Measurements from ENCODE around the gene SHMT1.
"Not testable (repeated sequence)": the region's sequence is repeated elsewhere in the genome, so short reads cannot be mapped to it uniquely, and the experiment has no call there.

Gene SHMT1

DNA sequence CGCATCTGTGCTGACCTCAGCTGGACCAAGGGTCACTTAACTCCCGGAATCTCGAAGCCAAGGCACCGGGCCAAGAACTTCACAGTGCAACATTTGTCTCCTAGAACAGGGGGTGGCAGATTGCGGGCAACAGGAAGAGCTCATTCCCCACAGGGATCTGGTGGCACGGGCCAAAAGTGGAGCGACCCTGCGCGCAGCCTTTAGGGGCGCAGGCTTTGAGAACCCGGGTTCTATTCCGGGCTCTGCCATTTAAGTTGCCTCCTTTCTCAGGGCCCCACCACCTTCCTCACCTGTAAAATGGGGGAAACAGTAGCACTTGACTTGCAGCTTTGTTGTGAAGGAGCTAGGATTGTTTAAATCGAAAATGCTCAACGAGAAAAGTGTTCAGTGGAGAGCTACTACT, 651 bp downstream of the SHMT1 start:
- no peaks in the 10 kb centered on the region for H3K27me3 Mint-ChIP-seq
- peak; percentile 43 for DNase-seq
- H3K4me1 Mint-ChIP-seq (ENCODE audit: low read depth) = peaks cover 17% of the 10 kb centered on the region
- peaks cover 25% of the 10 kb centered on the region for H3K36me3 Mint-ChIP-seq (ENCODE audit: low read depth)
- peak overlapping the region; percentile 67 for H3K27ac Mint-ChIP-seq
- peak overlapping the region; percentile 87 for H3K4me3 Mint-ChIP-seq
- H3K9me3 Mint-ChIP-seq = no peaks in the 10 kb centered on the region

DNA sequence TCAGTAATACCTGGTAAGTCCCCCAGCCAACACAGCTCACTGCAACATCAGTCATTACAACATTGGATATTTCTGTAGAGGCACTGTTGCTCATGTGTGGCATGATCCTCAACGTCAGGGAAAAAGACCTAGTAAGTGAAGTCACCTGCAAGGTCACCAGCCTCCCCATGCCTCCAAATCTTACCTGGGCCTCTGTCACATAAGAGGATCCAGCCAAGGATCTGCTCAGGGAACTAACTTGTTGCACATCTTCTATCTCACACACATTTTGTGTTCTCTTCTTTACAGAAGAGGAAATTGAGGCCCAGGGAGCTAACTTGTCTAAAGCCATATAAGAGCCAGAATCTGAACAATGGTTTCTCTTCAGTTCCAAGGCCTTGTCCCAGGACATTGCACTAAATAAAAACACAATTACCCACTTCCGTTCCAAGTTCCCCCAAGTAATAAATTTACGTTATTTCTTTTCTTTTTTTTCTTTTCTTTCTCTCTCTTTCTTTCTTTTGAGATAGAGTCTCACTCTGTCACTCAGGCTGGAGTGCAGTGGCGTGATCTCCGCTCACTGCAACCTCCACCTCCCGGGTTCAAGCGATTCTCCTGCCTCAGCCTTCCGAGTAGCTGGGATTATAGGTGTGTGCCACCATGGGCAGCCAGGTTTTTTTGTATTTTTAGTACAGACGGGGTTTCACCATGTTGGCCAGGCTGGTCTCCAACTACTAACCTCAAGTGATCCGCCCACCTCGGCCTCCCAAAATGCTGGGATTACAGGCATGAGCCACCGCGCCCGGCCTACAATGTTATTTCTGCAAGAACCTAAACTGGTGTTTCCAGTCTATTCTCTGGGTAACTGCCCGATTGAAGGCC, 1.3 kb downstream of the SHMT1 start:
- H3K9me3 Mint-ChIP-seq = no peaks in the 10 kb centered on the region
- H3K4me1 Mint-ChIP-seq (ENCODE audit: low read depth) = peaks cover 17% of the 10 kb centered on the region
- H3K27ac Mint-ChIP-seq = peak overlapping the region; percentile 67

DNA sequence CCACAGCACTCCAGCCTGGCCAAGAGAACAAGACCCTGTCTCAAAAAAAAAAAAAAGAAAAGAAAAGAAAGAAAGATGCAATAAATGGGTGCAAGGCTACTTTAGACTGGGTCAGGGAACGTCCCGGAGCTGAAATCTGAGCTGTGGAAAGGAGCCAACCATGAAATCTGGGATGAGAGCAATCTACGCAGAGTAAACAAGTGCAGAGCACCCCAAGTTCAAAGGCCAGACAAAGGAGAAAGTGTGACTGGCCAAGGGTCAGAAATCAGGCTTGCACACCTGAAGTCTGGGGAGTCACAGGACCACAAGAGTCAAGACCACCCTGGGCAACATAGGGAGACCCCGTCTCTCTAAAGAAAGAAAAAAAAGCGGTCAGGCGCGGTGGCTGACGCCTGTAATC, 2.8 kb downstream of the SHMT1 start:
- Mint-ChIP-seq H3K9me3 (no peaks in the 10 kb centered on the region), H3K4me3 (no peak overlapping the region), H3K27ac (no peak overlapping the region), H3K27me3 (no peaks in the 10 kb centered on the region), H3K36me3 (ENCODE audit: low read depth) (peaks cover 35% of the 10 kb centered on the region), H3K4me1 (ENCODE audit: low read depth) (peaks cover 17% of the 10 kb centered on the region)
- DNase-seq = no peak

More for the DNA sequence above, 1.3 kb downstream of the SHMT1 start:
- no peak for DNase-seq
- Mint-ChIP-seq H3K4me3 (peak overlapping the region; percentile 87), H3K27me3 (no peaks in the 10 kb centered on the region), H3K36me3 (ENCODE audit: low read depth) (peaks cover 27% of the 10 kb centered on the region)

- Mint-ChIP-seq H3K4me3 (no peak overlapping the region), H3K27me3 (no peaks in the 10 kb centered on the region), H3K36me3 (ENCODE audit: low read depth) (peaks cover 59% of the 10 kb centered on the region), H3K27ac (no peak overlapping the region), H3K4me1 (ENCODE audit: low read depth) (peaks cover 3% of the 10 kb centered on the region), H3K9me3 (no peaks in the 10 kb centered on the region)
- no peak for DNase-seq
These were observed 6.7 kb downstream of the SHMT1 start for GRCh38 chr17:18356624-18357023.

GRCh38 chr17:18353541-18353940, 9.8 kb downstream of the SHMT1 start:
- Mint-ChIP-seq H3K36me3 (ENCODE audit: low read depth) (peaks cover 60% of the 10 kb centered on the region), H3K27me3 (no peaks in the 10 kb centered on the region), H3K9me3 (no peaks in the 10 kb centered on the region), H3K4me3 (no peak overlapping the region), H3K4me1 (ENCODE audit: low read depth) (no peaks in the 10 kb centered on the region), H3K27ac (no peak overlapping the region)
- no peak for DNase-seq

DNA sequence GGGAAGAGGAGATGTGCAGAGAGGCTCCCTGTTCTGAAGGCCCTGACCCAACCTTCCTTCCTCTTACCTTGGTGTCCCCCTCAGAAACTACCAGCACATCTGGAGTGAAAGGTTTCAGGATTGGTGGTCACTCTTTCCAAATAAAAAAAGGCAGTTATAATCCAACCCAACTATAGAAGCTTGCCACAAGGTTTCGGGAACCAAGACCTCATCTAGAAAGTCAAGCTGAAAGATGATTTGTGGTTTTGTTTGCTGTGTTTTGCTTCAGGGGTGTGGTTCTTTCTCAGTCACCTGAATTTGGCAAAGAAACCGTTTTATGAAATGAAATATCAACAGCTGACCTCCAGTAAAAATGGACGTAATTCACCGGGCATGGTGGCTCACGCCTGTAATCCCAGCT, 19.3 kb downstream of the SHMT1 start:
- H3K4me3 Mint-ChIP-seq = no peak overlapping the region
- no peak overlapping the region for H3K27ac Mint-ChIP-seq
- no peaks in the 10 kb centered on the region for H3K9me3 Mint-ChIP-seq
- no peaks in the 10 kb centered on the region for H3K4me1 Mint-ChIP-seq (ENCODE audit: low read depth)
- H3K36me3 Mint-ChIP-seq (ENCODE audit: low read depth) = peaks cover 92% of the 10 kb centered on the region
- H3K27me3 Mint-ChIP-seq = no peaks in the 10 kb centered on the region
- no peak for DNase-seq

DNA sequence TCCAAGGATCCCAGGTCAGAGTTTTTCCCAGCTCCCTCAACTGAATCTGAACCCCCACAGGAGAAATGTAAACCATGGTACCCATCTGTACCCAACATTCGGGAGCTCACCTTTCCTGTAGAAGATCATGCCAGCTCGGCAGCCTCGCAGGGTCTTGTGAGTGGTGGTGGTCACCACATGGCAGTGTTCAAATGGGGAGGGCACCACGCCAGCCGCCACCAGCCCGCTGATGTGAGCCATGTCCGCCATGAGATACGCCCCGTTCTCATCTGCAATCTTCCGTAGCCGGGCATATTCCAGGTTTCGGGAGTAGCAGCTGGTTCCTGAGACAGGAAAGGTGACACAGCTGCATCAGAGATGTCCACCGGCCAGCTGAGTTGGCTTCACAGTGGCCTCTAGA, 23.4 kb downstream of the SHMT1 start:
- DNase-seq = no peak
- Mint-ChIP-seq H3K27me3 (no peaks in the 10 kb centered on the region), H3K4me1 (ENCODE audit: low read depth) (no peaks in the 10 kb centered on the region), H3K36me3 (ENCODE audit: low read depth) (peaks cover 85% of the 10 kb centered on the region), H3K9me3 (no peaks in the 10 kb centered on the region), H3K27ac (no peak overlapping the region), H3K4me3 (no peak overlapping the region)

GRCh38 chr17:18338158-18338557, 25.2 kb downstream of the SHMT1 start:
- DNase-seq; H3K27me3 Mint-ChIP-seq; H3K4me1 Mint-ChIP-seq (ENCODE audit: low read depth); H3K27ac Mint-ChIP-seq; H3K9me3 Mint-ChIP-seq; H3K4me3 Mint-ChIP-seq: not testable (repeated sequence)
- peaks cover 82% of the 10 kb centered on the region for H3K36me3 Mint-ChIP-seq (ENCODE audit: low read depth)

DNA sequence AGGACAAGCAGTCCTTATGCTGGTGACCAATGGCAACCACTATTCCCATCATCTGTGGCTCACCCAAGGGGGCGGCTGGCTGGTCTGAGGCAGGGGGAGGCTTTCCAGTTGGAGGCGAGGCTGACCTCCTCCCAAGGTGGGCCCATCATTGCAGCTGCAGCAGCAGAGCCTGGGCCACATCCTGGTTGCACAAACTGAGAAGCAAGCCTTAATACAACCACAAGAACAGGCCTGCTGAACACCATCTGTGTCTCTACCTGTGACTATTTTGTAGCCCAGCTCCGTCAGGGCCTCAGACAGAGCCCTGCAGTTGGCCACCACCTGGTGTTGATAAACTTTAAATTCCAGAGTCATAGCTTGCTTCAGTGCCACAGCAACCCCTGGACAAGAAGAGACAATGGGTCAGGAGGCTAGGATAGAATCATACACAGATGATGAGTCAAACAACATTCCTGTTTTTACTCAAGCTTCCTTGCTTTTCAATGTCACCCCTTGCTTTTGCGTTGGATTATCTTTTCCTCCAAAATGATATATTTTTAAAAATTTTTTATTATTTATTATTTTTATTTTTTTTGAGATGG, 30.4 kb downstream of the SHMT1 start:
- Mint-ChIP-seq H3K9me3 (no peaks in the 10 kb centered on the region), H3K4me1 (ENCODE audit: low read depth) (peaks cover 19% of the 10 kb centered on the region), H3K36me3 (ENCODE audit: low read depth) (peaks cover 90% of the 10 kb centered on the region), H3K27ac (peak overlapping the region; percentile 33), H3K4me3 (no peak overlapping the region), H3K27me3 (no peaks in the 10 kb centered on the region)
- DNase-seq = no peak

- Mint-ChIP-seq H3K4me3 (no peak overlapping the region), H3K9me3 (no peaks in the 10 kb centered on the region), H3K27me3 (no peaks in the 10 kb centered on the region), H3K27ac (peak overlapping the region; percentile 58), H3K36me3 (ENCODE audit: low read depth) (peaks cover 91% of the 10 kb centered on the region), H3K4me1 (ENCODE audit: low read depth) (peaks cover 19% of the 10 kb centered on the region)
- DNase-seq = no peak
These were observed 31.5 kb downstream of the SHMT1 start for GRCh38 chr17:18331879-18332278.

DNA sequence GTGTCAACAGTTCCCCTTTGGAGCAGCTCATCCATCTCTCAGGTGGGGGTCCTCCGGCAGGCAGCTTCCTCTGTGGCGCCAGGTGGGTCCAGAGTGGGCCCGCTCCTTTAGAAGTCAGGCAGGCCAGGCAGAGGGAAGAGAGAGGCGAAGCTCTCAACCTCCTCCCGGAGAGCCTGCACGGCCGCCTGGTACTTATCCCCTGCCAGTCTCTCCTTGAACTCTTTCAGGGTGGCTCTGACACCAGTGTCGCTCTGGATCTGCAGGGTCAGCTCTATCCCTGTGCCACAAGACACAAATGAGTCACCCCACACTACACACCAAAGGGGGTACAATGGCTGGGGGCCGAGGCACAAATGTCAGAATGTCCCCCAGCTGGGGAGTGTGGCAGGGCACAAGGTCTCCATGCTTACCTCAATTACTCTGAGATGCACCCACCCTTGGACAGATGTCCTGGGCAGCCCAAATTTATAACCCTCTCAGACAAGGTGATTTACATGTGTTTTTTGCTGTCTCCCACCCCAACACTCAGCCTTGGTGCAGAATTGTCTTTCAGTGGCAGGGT, 34.6 kb downstream of the SHMT1 start:
- Mint-ChIP-seq H3K27me3 (no peaks in the 10 kb centered on the region), H3K36me3 (ENCODE audit: low read depth) (peaks cover 91% of the 10 kb centered on the region), H3K27ac (peak overlapping the region; percentile 44), H3K4me1 (ENCODE audit: low read depth) (peaks cover 38% of the 10 kb centered on the region), H3K9me3 (no peaks in the 10 kb centered on the region), H3K4me3 (no peak overlapping the region)
- DNase-seq = no peak

DNA sequence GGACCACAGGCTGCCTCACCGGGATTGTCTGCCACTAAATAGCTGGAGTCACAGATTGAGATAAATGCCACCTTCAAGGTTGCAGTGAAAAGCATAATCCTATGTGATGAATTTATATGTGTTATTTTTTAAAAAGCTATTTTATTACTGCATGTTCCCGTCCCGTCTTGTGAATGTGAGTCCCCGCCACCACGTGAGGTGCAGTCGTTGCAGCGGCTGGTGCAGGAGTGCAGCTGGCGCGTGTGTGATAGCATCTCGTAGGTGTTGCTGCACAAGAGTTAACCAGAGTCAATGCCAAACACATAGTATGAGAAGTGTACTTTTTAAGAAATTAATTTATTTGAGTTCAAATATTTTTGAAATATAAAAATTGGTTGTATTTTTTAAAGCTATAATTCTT, 35.8 kb downstream of the SHMT1 start:
- Mint-ChIP-seq H3K36me3 (ENCODE audit: low read depth) (peaks cover 97% of the 10 kb centered on the region), H3K9me3 (no peaks in the 10 kb centered on the region), H3K27ac (peak overlapping the region; percentile 63), H3K4me3 (no peak overlapping the region), H3K4me1 (ENCODE audit: low read depth) (peaks cover 34% of the 10 kb centered on the region), H3K27me3 (no peaks in the 10 kb centered on the region)
- DNase-seq = no peak

DNA sequence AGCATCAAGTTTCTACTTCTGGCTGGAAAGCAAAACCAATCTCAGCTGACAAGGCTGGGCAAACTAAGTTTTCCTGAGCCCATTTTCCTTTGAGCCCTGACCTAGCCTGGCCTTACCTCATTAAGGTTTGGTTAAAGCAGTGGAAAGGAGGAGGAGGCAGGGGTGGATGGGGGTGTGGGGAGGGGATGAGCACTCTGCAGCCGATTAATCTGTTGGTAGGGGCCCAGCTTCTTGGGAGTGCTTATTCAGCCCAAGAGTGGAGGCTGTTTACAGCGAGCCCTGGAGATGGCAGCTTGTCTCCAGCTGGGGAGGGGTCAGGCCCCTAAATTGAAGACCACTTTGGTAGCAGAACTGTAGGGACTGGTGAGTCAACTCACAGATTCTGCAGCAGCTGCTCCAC, 36.3 kb downstream of the SHMT1 start:
- Mint-ChIP-seq H3K27me3 (no peaks in the 10 kb centered on the region), H3K4me1 (ENCODE audit: low read depth) (peaks cover 29% of the 10 kb centered on the region), H3K9me3 (no peaks in the 10 kb centered on the region), H3K27ac (peak overlapping the region; percentile 63), H3K36me3 (ENCODE audit: low read depth) (peaks cover 97% of the 10 kb centered on the region), H3K4me3 (no peak overlapping the region)
- no peak for DNase-seq

DNA sequence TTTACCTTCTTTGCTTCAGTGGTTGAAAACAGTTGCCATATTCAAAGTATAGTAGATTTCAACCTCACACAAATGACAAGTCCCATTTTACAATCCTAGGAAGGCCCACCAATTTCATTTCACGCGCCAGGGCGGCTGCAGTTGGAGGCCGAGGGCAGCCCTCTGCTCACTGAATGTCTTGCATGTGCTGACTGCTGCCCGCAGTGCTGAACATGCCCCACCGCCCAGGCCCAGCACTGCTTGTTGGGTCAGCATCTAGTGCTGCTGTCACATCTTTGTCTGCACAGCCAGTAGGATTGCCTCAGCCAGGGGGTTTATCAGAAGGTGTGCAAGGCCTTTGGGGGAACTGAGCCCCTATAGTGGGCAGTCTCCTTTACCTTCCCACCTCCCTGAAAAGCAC, 36.8 kb downstream of the SHMT1 start:
- H3K4me3 Mint-ChIP-seq = no peak overlapping the region
- no peaks in the 10 kb centered on the region for H3K9me3 Mint-ChIP-seq
- H3K27ac Mint-ChIP-seq = peak overlapping the region; percentile 89
- DNase-seq = no peak
- H3K36me3 Mint-ChIP-seq (ENCODE audit: low read depth) = peaks cover 95% of the 10 kb centered on the region
- no peaks in the 10 kb centered on the region for H3K27me3 Mint-ChIP-seq
- peaks cover 24% of the 10 kb centered on the region for H3K4me1 Mint-ChIP-seq (ENCODE audit: low read depth)

- peak overlapping the region; percentile 89 for H3K27ac Mint-ChIP-seq
- peaks cover 92% of the 10 kb centered on the region for H3K36me3 Mint-ChIP-seq (ENCODE audit: low read depth)
- no peak overlapping the region for H3K4me3 Mint-ChIP-seq
These were observed 37.3 kb downstream of the SHMT1 start for GRCh38 chr17:18326039-18326438.

More at GRCh38 chr17:18326039-18326438, 37.3 kb downstream of the SHMT1 start:
- Mint-ChIP-seq H3K27me3 (no peaks in the 10 kb centered on the region), H3K9me3 (no peaks in the 10 kb centered on the region), H3K4me1 (ENCODE audit: low read depth) (peaks cover 19% of the 10 kb centered on the region)
- DNase-seq = no peak

Data from activated T-cell treated with anti-CD3 and anti-CD28 coated beads, Interleukin-2, amount 50 U/mL, for 24 hours (primary cell).